Measurements from ENCODE around the gene USP13. TPM values are rescaled to one million over a fixed set of nuclear protein-coding genes. Genes with fewer than 3 reads are reported as not detected.

The USP13 gene
- total and polyA plus RNA-seq, 2 of the 13 experiments (the other 11 are each of a cell fraction or from before 2014, with no cell fraction given): 15.9 to 36.7 TPM

DNA sequence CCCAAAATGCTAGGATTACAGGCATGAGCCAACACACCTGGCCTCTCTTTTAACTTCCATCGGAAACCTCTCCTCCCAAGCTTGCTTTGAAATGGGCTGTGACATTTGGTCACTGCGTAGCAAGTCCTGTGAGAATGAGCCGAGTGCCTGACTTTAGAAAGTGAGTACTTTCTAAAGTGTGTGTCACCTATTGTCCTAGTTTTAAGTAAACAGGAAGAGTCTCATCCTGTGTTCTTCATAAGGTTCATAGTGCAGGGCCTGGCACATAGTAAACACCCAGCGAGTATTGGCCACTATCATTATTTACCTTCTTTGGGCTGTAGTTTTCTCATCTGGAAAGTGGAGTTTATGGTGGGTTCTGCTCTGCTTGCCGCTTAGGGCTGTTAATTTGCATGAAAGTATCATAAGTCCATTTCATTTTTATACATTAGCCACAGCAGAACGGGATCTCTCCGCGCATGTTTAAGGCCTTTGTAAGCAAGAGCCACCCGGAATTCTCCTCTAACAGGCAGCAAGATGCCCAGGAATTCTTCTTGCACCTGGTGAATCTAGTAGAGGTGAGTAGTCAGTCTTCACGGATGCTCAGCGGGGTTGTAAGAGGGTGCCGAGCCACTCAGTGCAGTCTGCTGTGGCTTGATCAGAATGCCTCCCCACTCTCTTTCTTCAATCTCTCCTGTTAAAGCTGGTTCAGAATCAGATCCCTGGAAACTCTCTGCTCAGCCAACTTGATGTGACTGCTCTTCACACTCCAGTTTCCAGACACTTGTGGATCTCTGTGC, 87.2 kb downstream of the USP13 start (continued):
- TF ChIP-seq DR1 (CRISPR knock-in tag; IDR thresholded peaks at IDR 0.05) (no peak), ZNF543 (CRISPR knock-in tag; IDR thresholded peaks at IDR 0.05) (no peak), ZFAT (CRISPR knock-in tag; conservative IDR thresholded peaks at IDR 0.05) (no peak), ARID2 (CRISPR knock-in tag; IDR thresholded peaks at IDR 0.05; ENCODE audit: borderline replicate concordance) (no peak), ARHGAP35 (CRISPR knock-in tag; IDR thresholded peaks at IDR 0.05; ENCODE audit: borderline replicate concordance) (no peak), ZNF567 (CRISPR knock-in tag; IDR thresholded peaks at IDR 0.05; ENCODE audit: borderline replicate concordance) (no peak), ZNF674 (CRISPR knock-in tag; IDR thresholded peaks at IDR 0.05; ENCODE audit: low read depth) (no peak), SMYD3 (CRISPR knock-in tag; IDR thresholded peaks at IDR 0.05) (no peak), REPIN1 (CRISPR knock-in tag; IDR thresholded peaks at IDR 0.05; ENCODE audit: borderline replicate concordance, low read depth) (no peak), ZNF552 (CRISPR knock-in tag; IDR thresholded peaks at IDR 0.05; ENCODE audit: borderline replicate concordance) (no peak), ETV6 (CRISPR knock-in tag; conservative IDR thresholded peaks at IDR 0.05) (no peak), GATAD2A (CRISPR knock-in tag; IDR thresholded peaks at IDR 0.05) (peak; percentile 97), SP5 (CRISPR knock-in tag; IDR thresholded peaks at IDR 0.05; ENCODE audit: borderline replicate concordance, low read depth) (no peak), ZMAT3 (CRISPR knock-in tag; conservative IDR thresholded peaks at IDR 0.05) (no peak), RXRA (CRISPR knock-in tag; IDR thresholded peaks at IDR 0.05) (no peak; the same call in 1 of the 2 replicates), ZNF709 (CRISPR knock-in tag; IDR thresholded peaks at IDR 0.05) (no peak), CBX5 (CRISPR knock-in tag; IDR thresholded peaks at IDR 0.05; ENCODE audit: borderline replicate concordance) (no peak), IRF2 (CRISPR knock-in tag; IDR thresholded peaks at IDR 0.05) (peak; percentile 86), SIN3B (IDR thresholded peaks at IDR 0.05; ENCODE audit: low read length) (no peak)
- TF ChIP-seq, protein P1, sequence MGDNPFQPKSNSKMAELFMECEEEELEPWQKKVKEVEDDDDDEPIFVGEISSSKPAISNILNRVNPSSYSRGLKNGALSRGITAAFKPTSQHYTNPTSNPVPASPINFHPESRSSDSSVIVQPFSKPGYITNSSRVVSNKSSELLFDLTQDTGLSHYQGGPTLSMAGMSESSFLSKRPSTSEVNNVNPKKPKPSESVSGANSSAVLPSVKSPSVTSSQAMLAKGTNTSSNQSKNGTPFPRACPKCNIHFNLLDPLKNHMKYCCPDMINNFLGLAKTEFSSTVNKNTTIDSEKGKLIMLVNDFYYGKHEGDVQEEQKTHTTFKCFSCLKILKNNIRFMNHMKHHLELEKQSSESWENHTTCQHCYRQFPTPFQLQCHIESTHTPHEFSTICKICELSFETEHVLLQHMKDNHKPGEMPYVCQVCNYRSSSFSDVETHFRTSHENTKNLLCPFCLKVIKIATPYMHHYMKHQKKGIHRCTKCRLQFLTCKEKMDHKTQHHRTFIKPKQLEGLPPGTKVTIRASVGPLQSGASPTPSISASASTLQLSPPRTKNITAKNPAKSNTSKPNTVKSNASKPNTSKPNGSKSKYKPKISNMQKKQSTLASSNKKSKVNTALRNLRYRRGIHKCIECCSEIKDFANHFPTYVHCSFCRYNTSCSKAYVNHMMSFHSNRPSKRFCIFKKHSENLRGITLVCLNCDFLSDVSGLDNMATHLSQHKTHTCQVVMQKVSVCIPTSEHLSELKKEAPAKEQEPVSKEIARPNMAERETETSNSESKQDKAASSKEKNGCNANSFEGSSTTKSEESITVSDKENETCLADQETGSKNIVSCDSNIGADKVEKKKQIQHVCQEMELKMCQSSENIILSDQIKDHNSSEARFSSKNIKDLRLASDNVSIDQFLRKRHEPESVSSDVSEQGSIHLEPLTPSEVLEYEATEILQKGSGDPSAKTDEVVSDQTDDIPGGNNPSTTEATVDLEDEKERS (CRISPR knock-in tag; IDR thresholded peaks at IDR 0.05): 0 out of 2 replicates have a peak, but pooled peaks have one; percentile 53
- TF ChIP-seq, protein P2, sequence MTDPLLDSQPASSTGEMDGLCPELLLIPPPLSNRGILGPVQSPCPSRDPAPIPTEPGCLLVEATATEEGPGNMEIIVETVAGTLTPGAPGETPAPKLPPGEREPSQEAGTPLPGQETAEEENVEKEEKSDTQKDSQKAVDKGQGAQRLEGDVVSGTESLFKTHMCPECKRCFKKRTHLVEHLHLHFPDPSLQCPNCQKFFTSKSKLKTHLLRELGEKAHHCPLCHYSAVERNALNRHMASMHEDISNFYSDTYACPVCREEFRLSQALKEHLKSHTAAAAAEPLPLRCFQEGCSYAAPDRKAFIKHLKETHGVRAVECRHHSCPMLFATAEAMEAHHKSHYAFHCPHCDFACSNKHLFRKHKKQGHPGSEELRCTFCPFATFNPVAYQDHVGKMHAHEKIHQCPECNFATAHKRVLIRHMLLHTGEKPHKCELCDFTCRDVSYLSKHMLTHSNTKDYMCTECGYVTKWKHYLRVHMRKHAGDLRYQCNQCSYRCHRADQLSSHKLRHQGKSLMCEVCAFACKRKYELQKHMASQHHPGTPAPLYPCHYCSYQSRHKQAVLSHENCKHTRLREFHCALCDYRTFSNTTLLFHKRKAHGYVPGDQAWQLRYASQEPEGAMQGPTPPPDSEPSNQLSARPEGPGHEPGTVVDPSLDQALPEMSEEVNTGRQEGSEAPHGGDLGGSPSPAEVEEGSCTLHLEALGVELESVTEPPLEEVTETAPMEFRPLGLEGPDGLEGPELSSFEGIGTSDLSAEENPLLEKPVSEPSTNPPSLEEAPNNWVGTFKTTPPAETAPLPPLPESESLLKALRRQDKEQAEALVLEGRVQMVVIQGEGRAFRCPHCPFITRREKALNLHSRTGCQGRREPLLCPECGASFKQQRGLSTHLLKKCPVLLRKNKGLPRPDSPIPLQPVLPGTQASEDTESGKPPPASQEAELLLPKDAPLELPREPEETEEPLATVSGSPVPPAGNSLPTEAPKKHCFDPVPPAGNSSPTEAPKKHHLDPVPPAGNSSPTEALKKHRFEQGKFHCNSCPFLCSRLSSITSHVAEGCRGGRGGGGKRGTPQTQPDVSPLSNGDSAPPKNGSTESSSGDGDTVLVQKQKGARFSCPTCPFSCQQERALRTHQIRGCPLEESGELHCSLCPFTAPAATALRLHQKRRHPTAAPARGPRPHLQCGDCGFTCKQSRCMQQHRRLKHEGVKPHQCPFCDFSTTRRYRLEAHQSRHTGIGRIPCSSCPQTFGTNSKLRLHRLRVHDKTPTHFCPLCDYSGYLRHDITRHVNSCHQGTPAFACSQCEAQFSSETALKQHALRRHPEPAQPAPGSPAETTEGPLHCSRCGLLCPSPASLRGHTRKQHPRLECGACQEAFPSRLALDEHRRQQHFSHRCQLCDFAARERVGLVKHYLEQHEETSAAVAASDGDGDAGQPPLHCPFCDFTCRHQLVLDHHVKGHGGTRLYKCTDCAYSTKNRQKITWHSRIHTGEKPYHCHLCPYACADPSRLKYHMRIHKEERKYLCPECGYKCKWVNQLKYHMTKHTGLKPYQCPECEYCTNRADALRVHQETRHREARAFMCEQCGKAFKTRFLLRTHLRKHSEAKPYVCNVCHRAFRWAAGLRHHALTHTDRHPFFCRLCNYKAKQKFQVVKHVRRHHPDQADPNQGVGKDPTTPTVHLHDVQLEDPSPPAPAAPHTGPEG (CRISPR knock-in tag; IDR thresholded peaks at IDR 0.05): no peak
- TF ChIP-seq, protein P3, sequence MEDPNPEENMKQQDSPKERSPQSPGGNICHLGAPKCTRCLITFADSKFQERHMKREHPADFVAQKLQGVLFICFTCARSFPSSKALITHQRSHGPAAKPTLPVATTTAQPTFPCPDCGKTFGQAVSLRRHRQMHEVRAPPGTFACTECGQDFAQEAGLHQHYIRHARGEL (CRISPR knock-in tag; IDR thresholded peaks at IDR 0.05): no peak

All from HepG2 (cell line).